Measurements from ENCODE around the gene CHIT1.

The CHIT1 gene

GRCh38 chr1:203188686-203189232, 40.7 kb downstream of the CHIT1 start:
- DNase-seq (ENCODE audit: low spot score), result no peak

- no peak for DNase-seq (ENCODE audit: low spot score)
These were observed 41.7 kb downstream of the CHIT1 start for GRCh38 chr1:203187689-203188264.

- no peak for DNase-seq (ENCODE audit: low spot score)
These were observed 42.2 kb downstream of the CHIT1 start for GRCh38 chr1:203187304-203187685.

GRCh38 chr1:203186446-203187303, 42.8 kb downstream of the CHIT1 start, which contains the start of gene CHI3L1:
TSS of gene CHI3L1 (minus strand) at chr1:203186704. CDS start at chr1:203186623, 81 bp downstream.
- no peak for DNase-seq (ENCODE audit: low spot score)

DNA sequence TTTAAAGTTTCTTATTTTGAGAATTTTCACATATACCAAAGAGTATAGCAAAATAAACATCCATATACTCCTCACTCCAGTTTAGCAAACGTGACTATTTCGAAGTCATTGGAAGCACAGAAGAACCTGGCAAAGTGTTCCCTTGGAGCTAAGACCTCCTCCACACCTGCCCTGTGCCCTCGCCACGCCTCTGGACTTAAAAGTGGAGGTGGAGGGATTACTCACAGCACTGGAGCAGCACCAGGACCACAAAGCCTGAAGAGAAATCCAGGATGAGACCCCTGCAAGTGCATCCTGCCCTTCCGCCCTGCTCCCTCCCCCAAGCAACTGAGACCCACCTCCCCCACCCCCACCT, 43.4 kb downstream of the CHIT1 start:
- no peak for DNase-seq (ENCODE audit: low spot score)

DNA sequence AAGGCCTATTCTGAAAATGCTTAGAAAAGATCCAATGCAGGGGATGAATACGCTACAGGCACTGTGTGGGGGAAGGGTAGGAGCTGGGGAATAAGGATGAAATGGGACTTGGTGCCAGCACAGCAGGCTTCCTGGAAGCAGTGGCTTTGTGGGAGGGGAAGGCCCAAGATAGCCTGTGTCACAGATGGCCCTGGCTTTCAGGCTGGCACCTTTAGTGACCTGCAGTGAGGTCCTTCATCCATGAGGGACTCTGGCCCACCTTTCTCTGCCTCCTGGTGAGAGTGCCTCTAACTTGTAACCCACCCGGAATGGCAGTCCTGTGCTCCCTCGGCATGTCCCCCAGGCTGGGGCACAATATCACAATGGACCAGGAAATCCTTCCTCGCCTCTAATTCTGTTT, 43.9 kb downstream of the CHIT1 start:
- no peak for DNase-seq (ENCODE audit: low spot score)

DNA sequence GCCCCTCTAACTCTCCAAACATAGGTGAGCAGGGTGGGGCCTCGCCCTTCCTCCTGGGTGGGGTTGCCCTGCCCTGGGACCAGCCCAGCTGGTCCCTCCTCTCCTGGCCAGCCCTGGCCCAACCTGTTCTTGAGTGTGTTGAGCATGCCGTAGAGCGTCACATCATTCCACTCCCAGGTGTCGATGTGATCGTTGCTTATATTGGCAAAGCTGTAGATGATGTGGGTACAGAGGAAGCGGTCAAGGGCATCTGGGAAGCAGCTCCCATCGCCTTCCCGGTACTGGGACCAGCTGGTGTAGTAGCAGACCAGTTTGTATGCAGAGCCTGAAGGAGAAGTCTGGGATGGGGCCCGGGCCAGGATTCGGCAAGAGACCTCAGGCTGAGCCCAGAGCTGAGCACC, 44.4 kb downstream of the CHIT1 start:
- DNase-seq (ENCODE audit: low spot score), result no peak

- no peak for DNase-seq (ENCODE audit: low spot score)
These were observed 45.0 kb downstream of the CHIT1 start for GRCh38 chr1:203184467-203184866.

DNA sequence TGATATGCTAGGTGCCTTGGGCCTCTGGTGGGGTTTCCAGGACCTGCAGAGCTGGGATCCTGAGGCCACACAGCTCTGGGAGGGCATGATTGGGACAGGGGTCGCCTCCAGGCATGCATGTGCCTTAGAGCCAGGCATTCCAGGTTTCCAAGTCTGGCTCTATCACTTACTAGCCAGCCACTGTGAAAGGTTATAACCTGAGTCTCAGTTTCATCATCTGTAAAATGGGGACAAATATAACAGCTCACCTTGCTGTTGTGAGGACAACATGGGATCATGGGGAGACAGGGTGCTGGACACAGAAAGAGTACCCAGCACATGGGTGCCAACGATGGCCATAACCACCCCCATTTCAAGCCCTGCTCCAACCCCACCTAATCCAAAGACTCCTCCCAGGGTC, 45.6 kb downstream of the CHIT1 start:
- no peak for DNase-seq (ENCODE audit: low spot score)

DNA sequence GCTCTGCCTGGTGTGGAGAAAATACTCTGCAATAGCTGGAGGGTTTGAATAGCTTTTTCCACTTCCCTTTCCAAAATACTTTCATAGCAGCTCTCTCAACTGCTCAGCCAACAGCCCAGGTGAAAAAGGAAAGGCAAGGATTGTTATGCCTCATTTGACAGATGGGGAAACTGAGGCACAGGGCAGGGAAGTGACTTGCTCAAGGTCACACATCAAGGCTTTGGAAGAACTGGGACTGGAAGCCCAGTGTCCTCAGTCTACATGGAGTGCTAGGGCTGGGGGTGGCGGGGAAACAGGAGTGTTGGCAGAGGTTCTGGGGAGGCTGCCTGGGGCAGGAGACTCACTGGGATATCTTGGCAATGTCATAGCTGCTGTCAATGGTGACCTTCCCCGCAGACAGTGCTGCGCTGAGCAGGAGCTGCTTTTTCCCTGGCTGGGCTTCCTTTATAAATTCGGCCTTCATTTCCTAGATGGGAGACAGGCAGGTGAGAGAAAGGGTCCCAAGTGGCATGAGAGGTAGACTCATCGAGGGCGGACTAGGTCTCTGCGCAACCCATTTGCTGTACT, 47.0 kb downstream of the CHIT1 start:
- DNase-seq (ENCODE audit: low spot score), result no peak

- no peak for DNase-seq (ENCODE audit: low spot score)
These were observed 47.7 kb downstream of the CHIT1 start for GRCh38 chr1:203181586-203182386.

DNA sequence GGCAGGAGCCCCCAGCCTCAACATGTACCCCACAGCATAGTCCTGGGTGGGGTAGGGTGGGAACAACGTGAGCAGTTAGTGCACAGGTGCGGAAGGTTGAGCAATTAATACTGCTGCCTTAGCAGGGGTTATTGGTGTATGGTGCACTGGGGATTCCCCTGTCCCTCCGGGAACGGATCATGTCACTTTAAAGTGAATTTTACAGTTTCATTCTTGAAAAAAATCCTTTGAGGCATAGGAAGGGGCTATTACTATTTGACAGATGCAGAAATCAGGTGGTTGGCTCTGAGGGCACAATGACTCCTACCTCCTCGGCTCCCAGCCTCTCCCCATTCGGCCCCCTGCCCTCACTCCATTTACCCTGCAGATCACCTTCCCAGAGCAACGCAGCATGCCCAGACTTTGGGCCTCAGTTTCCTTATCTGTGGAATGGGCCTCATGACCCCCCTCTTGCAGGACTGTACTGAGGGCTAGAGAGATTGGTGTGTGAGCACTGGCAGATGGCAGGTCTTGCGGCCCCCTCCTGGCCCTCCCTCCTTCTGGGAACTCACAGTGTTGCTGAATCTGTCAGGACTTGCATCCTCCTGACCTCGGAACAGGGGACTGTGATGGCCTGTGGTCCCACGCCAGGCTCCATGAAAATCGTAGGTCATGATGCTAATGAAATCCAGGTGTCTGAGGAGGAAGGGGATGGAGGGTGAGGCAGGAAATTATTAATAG, 48.7 kb downstream of the CHIT1 start:
- DNase-seq (ENCODE audit: low spot score), result no peak

GRCh38 chr1:203179667-203180005, 49.8 kb downstream of the CHIT1 start:
- DNase-seq (ENCODE audit: low spot score), result no peak

DNA sequence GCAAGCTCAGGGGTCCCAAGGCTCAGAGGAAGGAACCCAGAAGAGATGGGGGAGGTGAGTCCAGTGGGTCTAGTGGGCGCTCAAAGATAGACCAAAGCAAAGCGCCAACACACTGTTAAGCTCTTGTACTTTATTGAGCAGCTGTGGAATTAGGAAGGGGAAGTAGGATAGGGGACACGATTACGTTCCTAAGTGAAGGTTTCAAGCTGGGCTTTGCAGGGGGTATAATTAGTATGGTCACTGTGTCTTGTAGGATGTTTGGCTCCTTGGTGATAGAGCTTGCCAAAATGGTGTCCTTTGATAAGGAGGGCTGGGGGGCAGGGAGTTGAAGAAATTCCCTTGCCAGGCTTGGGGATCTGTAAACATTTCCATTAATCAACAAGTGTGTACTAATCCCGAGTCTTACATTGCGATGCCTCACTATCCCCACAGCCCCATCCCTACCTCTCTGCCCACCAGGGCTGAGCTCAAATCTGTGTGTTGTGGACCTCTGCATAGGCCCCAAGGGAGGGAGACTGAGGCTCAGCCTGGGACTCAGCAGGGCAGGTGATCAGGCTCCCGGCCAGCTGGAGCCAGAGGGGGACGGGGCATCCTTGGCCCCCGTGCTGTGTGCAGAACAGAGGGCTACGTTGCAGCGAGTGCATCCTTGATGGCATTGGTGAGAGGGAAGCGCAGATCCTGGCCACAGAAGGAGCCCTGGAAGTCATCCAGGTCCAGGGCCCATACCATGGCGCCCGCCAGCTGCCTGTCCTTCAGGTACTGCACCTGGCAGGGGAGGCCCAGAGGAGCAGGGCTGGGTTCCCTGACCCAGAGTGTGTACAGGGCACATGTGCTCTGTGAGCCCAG, 50.4 kb downstream of the CHIT1 start:
- DNase-seq (ENCODE audit: low spot score), result no peak

DNA sequence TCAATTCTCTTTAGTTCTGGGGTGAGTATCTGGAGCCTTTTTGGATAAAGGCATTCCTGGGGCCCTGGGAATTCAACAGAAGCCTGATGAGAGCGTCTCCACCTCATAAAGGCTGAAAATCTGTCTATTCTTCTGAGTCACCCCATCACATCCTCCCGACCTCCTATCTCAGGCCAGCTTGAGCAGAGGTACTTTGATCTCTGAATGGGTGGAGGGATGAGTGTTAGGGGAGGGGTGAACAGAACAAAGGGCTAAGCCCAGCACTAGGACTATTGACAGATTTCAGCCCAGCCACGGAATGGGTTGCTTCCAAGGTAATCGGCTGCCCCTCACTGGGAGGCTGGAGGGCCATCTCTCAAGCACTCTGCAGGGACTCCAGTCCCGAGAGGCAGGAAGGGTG, 51.4 kb downstream of the CHIT1 start:
- no peak for DNase-seq (ENCODE audit: low spot score)

- DNase-seq (ENCODE audit: low spot score), result no peak
These were observed 51.9 kb downstream of the CHIT1 start for GRCh38 chr1:203177470-203178039.

GRCh38 chr1:203177036-203177405, 52.5 kb downstream of the CHIT1 start:
- DNase-seq (ENCODE audit: low spot score), result no peak

DNA sequence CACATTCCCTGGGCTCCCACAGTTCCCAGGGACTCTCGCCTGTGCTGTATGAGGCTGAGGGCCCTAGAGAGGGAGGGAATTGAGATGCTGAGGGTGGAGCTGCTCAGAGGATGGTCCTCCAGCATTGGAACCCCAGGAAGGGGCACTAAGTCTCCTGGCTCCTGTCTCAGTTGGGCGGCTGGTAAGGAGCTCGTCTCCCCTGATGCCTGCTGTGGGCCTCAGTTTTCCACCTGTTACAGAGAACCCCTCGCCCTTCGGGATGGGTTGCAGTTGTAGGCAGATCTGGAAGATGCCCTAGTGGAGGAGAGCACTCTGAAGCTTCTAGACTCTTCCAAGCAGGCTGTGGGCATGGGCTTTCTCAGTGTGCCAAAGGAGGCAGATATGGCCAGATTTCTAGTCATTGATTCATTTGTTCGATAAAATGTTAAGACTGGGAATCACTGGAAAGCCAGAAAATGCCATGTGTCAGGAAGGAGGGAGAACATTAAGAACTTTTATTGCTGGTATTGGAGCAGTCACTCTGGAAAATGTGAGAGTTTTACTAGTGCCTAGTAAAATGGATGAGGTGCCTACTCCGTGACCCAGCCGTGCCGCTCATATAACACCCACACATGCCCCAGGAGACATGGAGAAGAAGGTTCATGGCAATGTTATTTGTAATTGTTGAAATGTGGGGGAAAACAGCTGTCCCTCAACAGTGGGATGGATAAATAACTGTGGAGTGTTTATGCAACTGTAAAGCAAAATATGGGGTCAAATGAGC, 53.0 kb downstream of the CHIT1 start:
- DNase-seq (ENCODE audit: low spot score), result no peak

DNA sequence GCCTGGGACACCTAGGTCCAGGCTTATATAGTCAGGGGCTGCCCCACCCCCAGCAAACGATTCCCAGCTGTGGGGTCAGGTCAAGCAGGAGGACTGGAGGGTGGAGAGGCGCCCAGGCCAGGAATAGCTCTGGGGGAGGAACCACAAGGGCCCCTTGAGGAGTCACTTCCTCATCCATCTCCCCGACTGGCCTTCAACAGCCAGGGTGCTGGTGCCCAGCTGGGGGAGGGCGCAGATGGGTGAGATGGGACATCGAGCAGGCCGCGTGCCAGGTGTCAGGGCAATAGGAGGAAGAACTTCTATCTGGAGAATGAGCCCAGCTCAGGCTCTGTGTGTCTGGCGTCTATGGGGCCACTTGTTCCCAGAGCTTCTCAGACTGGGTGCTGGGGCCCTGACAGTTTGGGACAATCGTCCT, 53.6 kb downstream of the CHIT1 start:
- DNase-seq (ENCODE audit: low spot score), result no peak

All from CD4-positive, alpha-beta T cell treated with Interleukin-2 at 100 ng/mL for 4 hours (primary cell).